Measurements from ENCODE around the gene ENAH. TPM values are rescaled to one million over a fixed set of nuclear protein-coding genes. Genes with fewer than 3 reads are reported as not detected.
"Not testable (repeated sequence)": the region's sequence is repeated elsewhere in the genome, so short reads cannot be mapped to it uniquely, and the experiment has no call there.

ENAH gene
- polyA plus RNA-seq, 1 experiment = 40.9 TPM

DNA sequence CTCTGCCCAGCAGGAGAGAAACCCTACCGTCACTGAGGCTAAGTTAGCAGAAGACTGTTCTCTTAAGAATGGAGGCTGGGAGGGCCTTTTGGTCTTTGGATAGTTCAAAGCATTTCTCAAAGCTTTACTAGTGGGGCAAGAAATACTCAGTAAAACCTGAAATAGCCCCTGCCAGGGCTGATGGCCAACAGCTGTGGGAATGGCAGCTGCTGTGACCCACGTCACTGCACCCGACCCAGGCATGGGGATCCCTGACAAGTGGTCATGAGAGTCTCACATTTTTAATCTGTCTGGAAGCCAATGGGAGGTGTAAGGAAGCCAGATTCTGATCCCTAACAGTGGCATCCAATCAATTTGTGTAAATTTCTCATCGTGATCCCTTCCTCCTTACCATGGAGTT, 44.5 kb upstream of the ENAH start:
- Histone ChIP-seq H3K27me3 (ENCODE audit: control insufficient read depth, insufficient read depth, low read length) (no peaks in the 10 kb centered on the region), H3K36me3 (ENCODE audit: control insufficient read depth, insufficient read depth, low read length) (no peaks in the 10 kb centered on the region), H3K4me3 (ENCODE audit: low read depth, low read length) (no peak overlapping the region)
- TF ChIP-seq CTCF (IDR thresholded peaks at IDR 0.05; ENCODE audit: insufficient read depth, low read depth, low read length) = no peak
- DNase-seq (ENCODE audit: low read depth) = no peak
- ChIA-PET POLR2A (no interaction called here), CTCF (interaction anchor here (1.0 kb wide), 1 partner anchor 75 kb away, joined by 3 read pairs; no protein-coding TSS in a partner anchor)

DNA sequence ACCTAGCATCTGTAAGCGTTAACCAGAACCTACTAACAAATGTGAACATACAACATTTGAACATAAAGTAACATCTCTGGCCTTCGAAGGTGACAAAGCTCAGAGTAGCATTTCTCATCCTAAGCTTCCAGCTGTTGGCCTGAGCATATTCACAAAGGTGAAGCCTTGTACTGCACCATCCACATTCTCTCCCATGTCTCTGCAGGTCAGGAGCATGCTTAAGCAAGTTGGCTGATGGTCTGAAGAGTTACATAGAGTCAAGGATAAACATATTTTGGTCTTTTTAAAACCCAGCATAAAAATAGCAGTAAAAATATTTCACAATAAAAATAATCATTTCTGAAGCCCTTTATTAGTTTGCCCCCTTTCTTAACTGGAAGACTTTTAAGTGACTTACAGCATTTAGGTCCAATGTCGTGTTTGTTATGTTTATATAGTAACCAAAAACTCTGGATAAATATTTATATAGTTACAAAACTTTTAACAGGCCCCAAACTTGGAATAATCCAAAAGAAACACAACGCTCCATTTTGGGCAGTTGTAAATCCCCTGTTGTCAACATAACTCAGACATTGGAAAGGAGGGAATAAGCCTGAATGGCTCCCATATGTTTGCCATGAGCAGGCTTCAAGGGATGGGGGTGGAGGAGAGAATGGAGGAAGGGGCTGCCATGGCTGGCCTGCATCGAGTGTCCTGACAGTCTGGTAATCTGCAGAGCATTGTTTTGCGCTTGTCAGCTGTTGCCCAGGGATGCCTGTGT, 42.8 kb upstream of the ENAH start:
- Histone ChIP-seq H3K36me3 (ENCODE audit: control insufficient read depth, insufficient read depth, low read length) (no peaks in the 10 kb centered on the region), H3K4me3 (ENCODE audit: low read depth, low read length) (no peak overlapping the region), H3K27me3 (ENCODE audit: control insufficient read depth, insufficient read depth, low read length) (no peaks in the 10 kb centered on the region)
- DNase-seq (ENCODE audit: low read depth) = no peak
- CTCF ChIA-PET = no interaction called here
- TF ChIP-seq CTCF (IDR thresholded peaks at IDR 0.05; ENCODE audit: insufficient read depth, low read depth, low read length) = no peak
- POLR2A ChIA-PET = no interaction called here

DNA sequence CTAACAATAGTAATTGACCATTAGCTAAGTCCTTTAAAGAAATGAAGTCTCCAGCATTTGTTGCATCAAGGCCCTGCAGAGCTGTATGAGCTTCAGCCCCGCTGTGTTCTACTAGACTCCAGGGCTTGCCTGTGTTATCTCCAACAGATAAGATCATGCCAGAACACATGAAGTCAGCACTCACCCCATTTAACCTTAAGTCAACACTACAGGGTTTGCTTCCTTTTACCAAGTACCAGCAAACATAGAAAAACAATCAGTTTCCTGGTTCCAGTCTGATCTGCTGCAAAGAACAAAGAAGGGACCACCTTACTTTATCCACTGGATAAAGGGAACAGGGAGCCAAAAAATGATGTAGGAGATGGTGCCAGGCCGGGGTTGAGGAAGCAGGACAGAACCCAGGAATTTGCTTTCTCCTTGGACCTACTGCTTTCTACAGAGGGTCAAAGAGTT, 41.3 kb upstream of the ENAH start:
- CTCF ChIA-PET = no interaction called here
- H3K36me3 ChIP-seq (ENCODE audit: control insufficient read depth, insufficient read depth, low read length) = no peaks in the 10 kb centered on the region
- DNase-seq (ENCODE audit: low read depth) = no peak
- POLR2A ChIA-PET = no interaction called here
- H3K27me3 ChIP-seq (ENCODE audit: control insufficient read depth, insufficient read depth, low read length) = no peaks in the 10 kb centered on the region
- no peak overlapping the region for H3K4me3 ChIP-seq (ENCODE audit: low read depth, low read length)
- no peak for TF ChIP-seq CTCF (IDR thresholded peaks at IDR 0.05; ENCODE audit: insufficient read depth, low read depth, low read length)

DNA sequence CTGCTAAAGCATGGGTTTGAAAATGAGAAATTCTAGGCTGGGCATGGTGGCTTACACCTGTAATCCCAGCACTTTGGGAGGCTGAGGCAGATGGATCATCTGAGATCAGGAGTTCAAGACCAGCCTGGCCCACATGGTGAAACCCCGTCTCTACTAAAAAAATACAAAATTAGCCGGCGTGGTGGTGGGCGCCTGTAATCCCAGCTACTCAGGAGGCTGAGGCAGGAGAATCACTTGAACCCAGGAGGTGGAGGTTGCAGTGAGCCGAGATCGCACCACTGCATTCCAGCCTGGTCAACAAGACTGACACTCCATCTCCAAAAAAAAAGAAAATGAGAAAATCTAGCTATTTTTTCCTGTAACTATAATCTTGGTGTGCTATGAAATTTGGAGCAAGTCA, 40.8 kb upstream of the ENAH start:
- CTCF ChIA-PET, POLR2A ChIA-PET: not testable (repeated sequence)

GRCh38 chr1:225693085-225693696, 40.3 kb upstream of the ENAH start:
- POLR2A ChIA-PET = no interaction called here

More for the DNA sequence above, 40.8 kb upstream of the ENAH start:
- DNase-seq (ENCODE audit: low read depth); H3K4me3 ChIP-seq (ENCODE audit: low read depth, low read length); H3K27me3 ChIP-seq (ENCODE audit: control insufficient read depth, insufficient read depth, low read length); H3K36me3 ChIP-seq (ENCODE audit: control insufficient read depth, insufficient read depth, low read length): not testable (repeated sequence)

More at GRCh38 chr1:225693085-225693696, 40.3 kb upstream of the ENAH start:
- H3K4me3 ChIP-seq (ENCODE audit: low read depth, low read length) = no peak overlapping the region
- TF ChIP-seq CTCF (IDR thresholded peaks at IDR 0.05; ENCODE audit: insufficient read depth, low read depth, low read length) = no peak
- CTCF ChIA-PET = interaction anchor here (0.7 to 2.1 kb wide), 3 partner anchors 11 to 84 kb away, joined by 3 to 7 read pairs (median 4); partner anchors contain the start of gene SRP9
- no peaks in the 10 kb centered on the region for H3K36me3 ChIP-seq (ENCODE audit: control insufficient read depth, insufficient read depth, low read length)
- H3K27me3 ChIP-seq (ENCODE audit: control insufficient read depth, insufficient read depth, low read length) = no peaks in the 10 kb centered on the region
- DNase-seq (ENCODE audit: low read depth) = no peak

All from BJ (cell line).